HCT116 (cell line): ENCODE data around the gene OTUD3.

Experiments
- CEBPB ChIP-seq: IDR thresholded peaks from 2 replicates; pipeline ENCODE4 v1.6.1; 2012; ENCODE audit warnings: low read depth
- POLR2AphosphoS5 ChIP-seq: IDR thresholded peaks from 2 replicates; pipeline ENCODE4 v1.6.1; 2011; ENCODE audit warnings: mild to moderate bottlenecking, low read depth, low read length, moderate library complexity
- SRF ChIP-seq: IDR thresholded peaks from 2 replicates; pipeline ENCODE4 v1.6.1; 2012; ENCODE audit warnings: low read depth
- TF ChIP-seq, protein P1 (sequence below): IDR thresholded peaks from 2 replicates; pipeline ENCODE4 v1.6.1; 2012
- TF ChIP-seq, protein P2 (sequence below), 3 experiments: fragments of 200-600 bp in 1 of 3; sonication (generic) in 1 of 3; IDR thresholded peaks in 2 of 3; conservative IDR thresholded peaks in 1 of 3; 2 replicates each; pipeline ENCODE4 v1.5.1; 2012 to 2017; ENCODE audit warnings: low read depth in 2 of 3, low read length in 2 of 3, antibody characterized with exemption in 1 of 3, borderline replicate concordance in 1 of 3, control low read depth in 1 of 3, mild to moderate bottlenecking in 1 of 3, mixed read lengths in 1 of 3, mixed run types in 1 of 3, moderate library complexity in 1 of 3; ENCODE audit not compliant: insufficient read depth in 1 of 3

DNA sequence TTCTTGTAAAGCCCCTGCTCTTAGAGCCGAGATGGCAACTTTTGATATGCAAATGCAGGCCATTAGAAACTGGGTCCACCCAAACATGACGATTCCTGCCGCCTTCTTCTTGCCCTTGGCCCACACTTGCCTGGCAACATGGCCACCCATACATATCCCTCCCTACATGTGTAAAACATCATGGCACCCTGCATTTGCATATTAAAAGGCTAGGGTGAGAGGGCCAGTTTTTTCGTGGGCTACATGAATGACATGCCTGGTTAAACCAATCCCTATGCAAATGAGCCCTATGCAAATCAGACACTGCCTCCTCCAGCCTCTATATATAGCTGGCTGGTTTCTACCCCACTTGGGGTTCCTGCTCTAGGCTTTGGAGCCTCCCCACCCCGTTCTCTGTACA, 78.4 kb downstream of the OTUD3 start:
- TF ChIP-seq POLR2AphosphoS5 (no peak), SRF (no peak), CEBPB (no peak)
- TF ChIP-seq, protein P1, sequence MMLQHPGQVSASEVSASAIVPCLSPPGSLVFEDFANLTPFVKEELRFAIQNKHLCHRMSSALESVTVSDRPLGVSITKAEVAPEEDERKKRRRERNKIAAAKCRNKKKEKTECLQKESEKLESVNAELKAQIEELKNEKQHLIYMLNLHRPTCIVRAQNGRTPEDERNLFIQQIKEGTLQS = no peak
- TF ChIP-seq, protein P2, sequence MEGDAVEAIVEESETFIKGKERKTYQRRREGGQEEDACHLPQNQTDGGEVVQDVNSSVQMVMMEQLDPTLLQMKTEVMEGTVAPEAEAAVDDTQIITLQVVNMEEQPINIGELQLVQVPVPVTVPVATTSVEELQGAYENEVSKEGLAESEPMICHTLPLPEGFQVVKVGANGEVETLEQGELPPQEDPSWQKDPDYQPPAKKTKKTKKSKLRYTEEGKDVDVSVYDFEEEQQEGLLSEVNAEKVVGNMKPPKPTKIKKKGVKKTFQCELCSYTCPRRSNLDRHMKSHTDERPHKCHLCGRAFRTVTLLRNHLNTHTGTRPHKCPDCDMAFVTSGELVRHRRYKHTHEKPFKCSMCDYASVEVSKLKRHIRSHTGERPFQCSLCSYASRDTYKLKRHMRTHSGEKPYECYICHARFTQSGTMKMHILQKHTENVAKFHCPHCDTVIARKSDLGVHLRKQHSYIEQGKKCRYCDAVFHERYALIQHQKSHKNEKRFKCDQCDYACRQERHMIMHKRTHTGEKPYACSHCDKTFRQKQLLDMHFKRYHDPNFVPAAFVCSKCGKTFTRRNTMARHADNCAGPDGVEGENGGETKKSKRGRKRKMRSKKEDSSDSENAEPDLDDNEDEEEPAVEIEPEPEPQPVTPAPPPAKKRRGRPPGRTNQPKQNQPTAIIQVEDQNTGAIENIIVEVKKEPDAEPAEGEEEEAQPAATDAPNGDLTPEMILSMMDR (IDR thresholded peaks at IDR 0.05 in 2 of 3, conservative IDR thresholded peaks at IDR 0.05 in 1 of 3; ENCODE audit: borderline replicate concordance in 1 of 3, insufficient read depth in 1 of 3, low read depth in 2 of 3, low read length in 2 of 3) = no peak
